Trophoblast cell (in vitro differentiated cells and primary cell): ENCODE data around the gene SNTG2.

Experiments
- DNase-seq, 2 donors: peaks; one replicate each; pipeline ENCODE4 v3.0.0-alpha.2; 2016
- H2AFZ ChIP-seq: 2 replicates; pipeline ENCODE4 v1.6.1; 2013; ENCODE audit warnings: low read length, moderate library complexity, mild to moderate bottlenecking; ENCODE audit not compliant: insufficient read depth, poor library complexity
- H2AK5ac ChIP-seq: 2 replicates; pipeline ENCODE4 v1.6.1; 2013; ENCODE audit warnings: mild to moderate bottlenecking, low read length
- H2BK120ac ChIP-seq: 2 replicates; pipeline ENCODE4 v1.6.1; 2013; ENCODE audit warnings: low read length, mild to moderate bottlenecking, moderate library complexity; ENCODE audit not compliant: insufficient read depth, poor library complexity
- H2BK12ac ChIP-seq: 2 replicates; pipeline ENCODE4 v1.6.1; 2013; ENCODE audit warnings: mild to moderate bottlenecking, low read length, moderate library complexity
- H2BK5ac ChIP-seq: 2 replicates; pipeline ENCODE4 v1.6.1; 2013; ENCODE audit warnings: low read length, low read depth, moderate library complexity, mild to moderate bottlenecking; ENCODE audit not compliant: poor library complexity
- H3K14ac ChIP-seq: 2 replicates; pipeline ENCODE4 v1.6.1; 2013; ENCODE audit warnings: mild to moderate bottlenecking, low read length
- H3K18ac ChIP-seq: 2 replicates; pipeline ENCODE4 v1.6.1; 2013; ENCODE audit warnings: mild to moderate bottlenecking, low read length
- H3K23ac ChIP-seq: 2 replicates; pipeline ENCODE4 v1.6.1; 2013; ENCODE audit warnings: low read length
- H3K27ac ChIP-seq: 2 replicates; pipeline ENCODE4 v1.5.1; 2013; ENCODE audit warnings: low read depth, mild to moderate bottlenecking, inconsistent platforms, low read length, moderate library complexity
- H3K27me3 ChIP-seq: 2 replicates; pipeline ENCODE4 v1.6.1; 2013; ENCODE audit warnings: inconsistent platforms, mild to moderate bottlenecking, low read length, moderate library complexity; ENCODE audit not compliant: insufficient read depth
- H3K36me3 ChIP-seq, 2 experiments: 1 replicate in 1 of 2; 2 replicates in 1 of 2; pipeline ENCODE4 v1.6.1; 2013; ENCODE audit warnings: low read length in 2 of 2, mild to moderate bottlenecking in 2 of 2, moderate library complexity in 1 of 2; ENCODE audit not compliant: insufficient read depth in 2 of 2, control insufficient read depth in 1 of 2
- H3K4ac ChIP-seq: 2 replicates; pipeline ENCODE4 v1.6.1; 2013; ENCODE audit warnings: low read depth, mild to moderate bottlenecking, low read length, moderate library complexity
- H3K4me1 ChIP-seq, 2 experiments: 1 replicate in 1 of 2; 2 replicates in 1 of 2; pipeline ENCODE4 v1.6.1; 2013; ENCODE audit warnings: low read length in 2 of 2, mild to moderate bottlenecking in 2 of 2, moderate library complexity in 1 of 2; ENCODE audit not compliant: insufficient read depth in 2 of 2, control insufficient read depth in 1 of 2
- H3K4me2 ChIP-seq: 2 replicates; pipeline ENCODE4 v1.6.1; 2013; ENCODE audit warnings: inconsistent platforms, mild to moderate bottlenecking, low read length, moderate library complexity
- H3K4me3 ChIP-seq: 2 replicates; pipeline ENCODE4 v1.5.1; 2013; ENCODE audit warnings: mild to moderate bottlenecking, low read depth, low read length, inconsistent platforms
- H3K79me1 ChIP-seq: one replicate; pipeline ENCODE4 v1.6.1; 2013; ENCODE audit warnings: low read length
- H3K79me2 ChIP-seq: 2 replicates; pipeline ENCODE4 v1.6.1; 2013; ENCODE audit warnings: low read length, mild to moderate bottlenecking; ENCODE audit not compliant: control insufficient read depth, insufficient read depth, poor library complexity
- H3K9ac ChIP-seq: 2 replicates; pipeline ENCODE4 v1.6.1; 2013; ENCODE audit warnings: mild to moderate bottlenecking, low read length
- H3K9me3 ChIP-seq: 2 replicates; pipeline ENCODE4 v1.6.1; 2013; ENCODE audit warnings: low read depth, mild to moderate bottlenecking, control low read depth, inconsistent platforms, low read length; ENCODE audit not compliant: insufficient read depth
- H4K12ac ChIP-seq: 2 replicates; pipeline ENCODE4 v1.6.1; 2013; ENCODE audit warnings: low read depth, mild to moderate bottlenecking, low read length, moderate library complexity
- H4K8ac ChIP-seq: 2 replicates; pipeline ENCODE4 v1.6.1; 2013; ENCODE audit warnings: low read depth, mild to moderate bottlenecking, low read length, moderate library complexity
- H4K91ac ChIP-seq: one replicate; pipeline ENCODE4 v1.6.1; 2013; ENCODE audit warnings: low read depth, mild to moderate bottlenecking, low read length, moderate library complexity
- WGBS: extraction: QIAGEN DNeasy Blood & Tissue Kit; methylation state at CpG from one replicate; pipeline ENCODE4 v1.1.7; 2013; ENCODE audit warnings: missing lambda C conversion rate; ENCODE audit not compliant: insufficient read length, insufficient coverage; ENCODE audit errors: extremely low coverage; 5-methylcytosine and 5-hydroxymethylcytosine counted together

The SNTG2 gene

DNA sequence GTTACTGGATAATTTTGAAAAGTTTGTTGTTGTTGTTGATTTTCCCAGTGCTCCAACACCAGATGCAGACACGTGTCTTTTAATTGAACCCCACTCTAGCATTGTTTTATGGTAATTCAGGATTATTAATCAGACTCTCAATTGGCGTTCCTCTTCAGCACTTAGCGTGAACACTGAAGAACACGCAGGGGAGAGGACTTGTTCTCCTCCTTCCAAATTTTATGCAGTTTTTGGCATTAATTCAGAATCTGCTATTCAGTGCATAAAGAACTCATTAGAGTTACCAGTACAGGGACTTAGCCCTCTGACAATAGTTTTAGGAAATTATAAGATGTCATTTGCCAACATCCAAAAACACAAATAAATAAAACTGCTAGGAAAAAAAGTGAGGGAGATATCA lies 75.5 kb downstream of the SNTG2 start:
- H3K9me3 ChIP-seq = no peaks in the 10 kb centered on the region
- WGBS = no CpG with 5 or more reads among the region's 4 CpGs
- no peak overlapping the region for H3K4ac ChIP-seq

DNA sequence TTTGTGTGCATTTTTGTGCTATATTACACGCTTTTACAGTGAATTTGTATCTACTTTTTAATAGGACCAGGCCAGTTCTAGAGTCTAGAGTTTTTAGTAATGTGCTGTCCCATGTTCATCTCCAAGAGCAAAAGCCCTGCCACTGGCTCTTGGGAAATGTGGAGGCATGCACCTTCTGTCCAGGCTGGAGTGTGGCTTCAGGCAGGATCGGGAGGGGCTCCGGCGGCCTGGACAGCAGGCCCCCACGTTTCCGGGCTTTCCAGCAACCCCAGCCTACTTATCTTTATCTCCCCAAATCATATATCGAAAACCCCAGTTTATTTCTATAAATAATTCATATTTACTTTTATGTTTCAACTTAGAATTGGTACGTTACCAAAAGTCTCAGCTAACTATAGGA lies 78.2 kb downstream of the SNTG2 start:
- Histone ChIP-seq H3K4me1 (no peaks in the 10 kb centered on the region), H3K9me3 (no peaks in the 10 kb centered on the region), H4K12ac (no peak overlapping the region), H3K36me3 (no peaks in the 10 kb centered on the region), H2BK12ac (no peak overlapping the region), H3K14ac (no peak overlapping the region), H3K4me2 (no peak overlapping the region), H2AK5ac (no peak overlapping the region), H3K9ac (no peak overlapping the region), H3K79me2 (no peaks in the 10 kb centered on the region), H3K27ac (no peak overlapping the region), H2BK120ac (no peak overlapping the region), H3K18ac (no peak overlapping the region), H3K27me3 (no peaks in the 10 kb centered on the region), H3K79me1 (no peaks in the 10 kb centered on the region), H4K91ac (no peak overlapping the region), H3K23ac (no peak overlapping the region), H3K4ac (no peak overlapping the region), H2AFZ (no peak overlapping the region), H2BK5ac (no peak overlapping the region), H4K8ac (no peak overlapping the region), H3K4me3 (no peak overlapping the region)
- WGBS = 100% methylated on average over 1 of the region's 8 CpGs
- no peak for DNase-seq

More for the DNA sequence above, 75.5 kb downstream of the SNTG2 start:
- Histone ChIP-seq H3K79me2 (no peaks in the 10 kb centered on the region), H3K4me3 (no peak overlapping the region), H3K18ac (no peak overlapping the region), H4K12ac (no peak overlapping the region), H2BK12ac (no peak overlapping the region), H3K4me2 (no peak overlapping the region), H3K9ac (no peak overlapping the region), H3K14ac (no peak overlapping the region), H3K27ac (no peak overlapping the region), H4K91ac (no peak overlapping the region), H4K8ac (no peak overlapping the region), H2AK5ac (no peak overlapping the region), H3K27me3 (no peaks in the 10 kb centered on the region), H2BK120ac (no peak overlapping the region), H3K23ac (no peak overlapping the region), H3K36me3 (no peaks in the 10 kb centered on the region), H2BK5ac (no peak overlapping the region), H2AFZ (no peak overlapping the region), H3K79me1 (no peaks in the 10 kb centered on the region), H3K4me1 (no peaks in the 10 kb centered on the region)
- no peak for DNase-seq

DNA sequence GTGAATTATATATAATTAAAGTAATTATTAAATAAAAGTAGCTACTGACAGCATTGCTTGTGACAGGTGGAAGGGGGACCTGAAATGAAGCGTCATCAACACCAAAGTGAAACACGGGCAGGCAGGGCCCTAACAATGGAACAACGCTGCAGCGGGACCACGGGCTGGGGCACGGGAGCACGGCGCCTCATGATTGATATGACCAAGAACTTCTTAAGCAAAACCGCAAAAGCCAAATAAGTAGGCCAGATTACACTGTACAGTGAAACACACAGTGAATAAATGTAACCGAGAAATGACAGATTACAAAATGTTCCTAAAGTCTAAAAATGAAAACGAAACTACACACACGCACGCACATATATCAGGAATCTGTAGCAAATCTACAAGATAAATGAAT lies 81.4 kb downstream of the SNTG2 start:
- Histone ChIP-seq H3K9me3 (no peaks in the 10 kb centered on the region), H3K79me1 (no peaks in the 10 kb centered on the region), H3K9ac (no peak overlapping the region), H2AFZ (no peak overlapping the region), H4K91ac (no peak overlapping the region), H3K4me1 (no peaks in the 10 kb centered on the region), H2BK12ac (no peak overlapping the region), H2BK5ac (no peak overlapping the region), H3K18ac (no peak overlapping the region), H3K4me2 (no peak overlapping the region), H3K4me3 (no peak overlapping the region), H3K79me2 (no peaks in the 10 kb centered on the region), H3K14ac (no peak overlapping the region), H4K8ac (no peak overlapping the region), H3K23ac (no peak overlapping the region), H3K36me3 (no peaks in the 10 kb centered on the region), H4K12ac (no peak overlapping the region), H2BK120ac (no peak overlapping the region), H3K27ac (no peak overlapping the region), H2AK5ac (no peak overlapping the region), H3K4ac (no peak overlapping the region), H3K27me3 (no peaks in the 10 kb centered on the region)
- no CpG with 5 or more reads among the region's 13 CpGs for WGBS
- no peak for DNase-seq

DNA sequence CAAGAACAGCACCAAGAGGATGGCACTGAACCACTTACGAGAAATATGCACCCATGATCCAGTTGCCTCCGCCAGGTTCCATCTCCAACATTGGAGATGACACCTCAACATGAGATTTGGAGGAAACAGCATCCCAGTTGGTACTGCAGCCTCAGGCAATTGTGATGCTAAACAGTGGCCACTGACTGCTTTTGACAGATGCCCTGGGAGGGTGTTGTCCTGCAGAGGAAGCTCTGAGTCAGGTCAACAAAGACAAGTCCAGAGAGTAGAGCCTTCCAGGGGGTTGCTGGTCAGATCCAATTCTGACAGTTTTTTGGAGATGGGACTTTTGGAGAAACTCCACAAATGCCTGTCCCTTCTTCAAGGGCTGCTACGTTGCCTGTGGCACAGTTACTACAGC lies 82.4 kb downstream of the SNTG2 start:
- H3K18ac ChIP-seq = no peak overlapping the region
- H2BK12ac ChIP-seq = no peak overlapping the region
- no peak overlapping the region for H4K12ac ChIP-seq
- H2AFZ ChIP-seq = no peak overlapping the region
- H3K4me3 ChIP-seq = no peak overlapping the region
- H3K27ac ChIP-seq = no peak overlapping the region
- H3K4me2 ChIP-seq = no peak overlapping the region
- H2BK5ac ChIP-seq = no peak overlapping the region
- WGBS = no CpG with 5 or more reads among the region's 3 CpGs
- H4K91ac ChIP-seq = no peak overlapping the region
- H3K14ac ChIP-seq = no peak overlapping the region
- no peak overlapping the region for H3K23ac ChIP-seq
- no peaks in the 10 kb centered on the region for H3K79me2 ChIP-seq
- no peak overlapping the region for H2BK120ac ChIP-seq
- no peak overlapping the region for H2AK5ac ChIP-seq
- H4K8ac ChIP-seq = no peak overlapping the region
- no peaks in the 10 kb centered on the region for H3K36me3 ChIP-seq
- H3K27me3 ChIP-seq = no peaks in the 10 kb centered on the region
- no peaks in the 10 kb centered on the region for H3K79me1 ChIP-seq
- DNase-seq = no peak
- H3K4me1 ChIP-seq = no peaks in the 10 kb centered on the region
- H3K9ac ChIP-seq = no peak overlapping the region
- H3K9me3 ChIP-seq = no peaks in the 10 kb centered on the region
- no peak overlapping the region for H3K4ac ChIP-seq
